CD4-positive, alpha-beta memory T cell (primary cell): ENCODE results near the gene RIPPLY1. TPM values are rescaled to one million over a fixed set of nuclear protein-coding genes. Genes with fewer than 3 reads are reported as not detected.

Source experiments
- CTCF ChIA-PET: fragments of 350-600 bp; sonication (Branson Sonifier 250); formaldehyde crosslinking; loops from one replicate; lab custom pipeline; 2021; ENCODE audit warnings: inconsistent platforms; ENCODE audit not compliant: partially characterized antibody; lab: Charles Lee
- POLR2A ChIA-PET: fragments of 350-600 bp; sonication (Branson Sonifier 250); formaldehyde crosslinking; loops from one replicate; lab custom pipeline; 2021; ENCODE audit not compliant: partially characterized antibody; lab: Charles Lee
- DNase-seq, 5 donors: peaks; one replicate each; pipeline versions ENCODE4 v3.0.0 to v3.0.0-alpha.2; 2020 to 2022; ENCODE audit warnings: mixed read lengths in 1 of 5
- H3K27ac ChIP-seq: one replicate; pipeline ENCODE4 v1.7.0; 2013; ENCODE audit warnings: low read depth, low read length
- H3K27me3 ChIP-seq: 2 replicates; pipeline ENCODE4 v1.7.0; 2013; ENCODE audit warnings: mild to moderate bottlenecking, low read length, moderate library complexity; ENCODE audit not compliant: insufficient read depth
- H3K36me3 ChIP-seq: 2 replicates; pipeline ENCODE4 v1.7.0; 2013; ENCODE audit warnings: mild to moderate bottlenecking, low read length, moderate library complexity; ENCODE audit not compliant: insufficient read depth
- H3K4me1 ChIP-seq: 2 replicates; pipeline ENCODE4 v1.7.0; 2013; ENCODE audit warnings: mild to moderate bottlenecking, low read length, moderate library complexity; ENCODE audit not compliant: insufficient read depth
- H3K4me3 ChIP-seq, 2 donors: one replicate each; pipeline ENCODE4 v1.7.0; 2013; ENCODE audit warnings: low read length in 2 of 2, mild to moderate bottlenecking in 1 of 2
- H3K9me3 ChIP-seq, 2 donors: one replicate each; pipeline ENCODE4 v1.7.0; 2013; ENCODE audit warnings: low read length in 2 of 2, control low read depth in 1 of 2; ENCODE audit not compliant: control insufficient read depth in 1 of 2
- H3K27ac Mint-ChIP-seq, 7 donors: one replicate each; pipeline ENCODE4 v1.8.0; 2020 to 2021; ENCODE audit warnings: mixed read lengths in 7 of 7, mild to moderate bottlenecking in 6 of 7, inconsistent platforms in 3 of 7, moderate library complexity in 3 of 7
- H3K27me3 Mint-ChIP-seq, 2 donors: one replicate each; pipeline ENCODE4 v1.8.0; 2020 to 2021; ENCODE audit warnings: mixed read lengths in 2 of 2
- H3K36me3 Mint-ChIP-seq, 2 donors: one replicate each; pipeline ENCODE4 v1.8.0; 2020 to 2021; ENCODE audit warnings: mixed read lengths in 2 of 2, inconsistent platforms in 1 of 2, mild to moderate bottlenecking in 1 of 2
- H3K4me1 Mint-ChIP-seq, 4 donors: one replicate each; pipeline ENCODE4 v1.8.0; 2020 to 2021; ENCODE audit warnings: mixed read lengths in 4 of 4, mild to moderate bottlenecking in 1 of 4
- H3K4me3 Mint-ChIP-seq, 8 donors: one replicate each; pipeline ENCODE4 v1.8.0; 2020 to 2021; ENCODE audit warnings: mixed read lengths in 8 of 8, mild to moderate bottlenecking in 7 of 8, moderate library complexity in 6 of 8, inconsistent platforms in 3 of 8
- H3K9me3 Mint-ChIP-seq, 8 donors: one replicate each; pipeline ENCODE4 v1.8.0; 2020 to 2021; ENCODE audit warnings: mixed read lengths in 8 of 8, mild to moderate bottlenecking in 5 of 8, inconsistent platforms in 3 of 8, moderate library complexity in 1 of 8
- intact Hi-C: fragments of 100-400 bp; cut with micrococcal nuclease; formaldehyde crosslinking; loops from one replicate; pipeline ENCODE4 v1.15.1; 2023
- polyA plus RNA-seq, 2 donors: library from polyadenylated mRNA; unstranded; fragments of 300-500 nt; fragmentation: Illumina TruSeq; gene quantifications; one replicate each; pipeline ENCODE4 v1.2.3, GENCODE V29; 2021
- total RNA-seq, 2 experiments: library from RNA; stranded (reverse); gene quantifications; one replicate each; pipeline ENCODE4 v1.2.3, GENCODE V29; 2021

The RIPPLY1 gene
- total and polyA plus RNA-seq, 4 experiments from 2014 or later = not detected

GRCh38 chrX:106901341-106901740 lies 1.8 kb downstream of the RIPPLY1 start:
- Mint-ChIP-seq H3K27ac (peak overlapping the region in 1 of 7 donors; percentile 67), H3K36me3 (no peaks in the 10 kb centered on the region), H3K9me3 (no peaks in the 10 kb centered on the region), H3K4me3 (no peak overlapping the region), H3K27me3 (no peaks in the 10 kb centered on the region), H3K4me1 (peaks cover 0 to 4% (median under 1%) of the 10 kb centered on the region in 4 donors)
- Histone ChIP-seq H3K27ac (no peak overlapping the region), H3K36me3 (no peaks in the 10 kb centered on the region), H3K27me3 (no peaks in the 10 kb centered on the region), H3K9me3 (no peaks in the 10 kb centered on the region), H3K4me1 (no peaks in the 10 kb centered on the region), H3K4me3 (no peak overlapping the region)
- CTCF ChIA-PET = interaction anchor here (0.9 to 1.3 kb wide), 3 partner anchors 9 to 43 kb away, joined by 3 read pairs; no protein-coding TSS in a partner anchor
- DNase-seq = no peak
- intact Hi-C loops = no loop called here
- POLR2A ChIA-PET = no interaction called here

DNA sequence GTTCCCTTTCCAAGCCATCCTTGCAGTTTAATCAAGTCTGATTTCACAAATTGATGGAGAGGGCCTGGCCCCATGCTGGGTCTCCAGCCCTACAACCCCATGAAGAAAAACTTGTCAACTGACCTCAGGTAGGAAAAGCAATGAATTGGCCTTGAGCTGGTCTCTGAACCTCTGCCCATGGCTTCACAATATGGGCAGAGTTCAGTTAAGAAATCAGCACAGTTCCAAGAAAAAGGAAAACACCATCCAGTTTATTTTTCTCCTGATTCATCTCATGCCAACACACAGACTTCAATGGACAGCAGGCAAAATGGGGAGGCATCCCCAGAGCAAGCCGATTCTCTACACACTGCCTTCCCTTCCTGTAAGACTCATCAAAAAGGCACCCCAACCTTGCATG lies 3.3 kb downstream of the RIPPLY1 start:
- DNase-seq = no peak
- ChIA-PET POLR2A (no interaction called here), CTCF (interaction anchor here (0.9 to 4.6 kb wide), 6 partner anchors 10 to 375 kb away, joined by 3 to 62 read pairs (median 4); no protein-coding TSS in a partner anchor)
- no peaks in the 10 kb centered on the region for H3K9me3 Mint-ChIP-seq
- intact Hi-C loops = loop anchor here (10.0 kb wide), 1 partner anchor 215 kb away; the partner anchor contains the start of gene RBM41
- no peak overlapping the region for H3K27ac Mint-ChIP-seq
- H3K4me1 Mint-ChIP-seq = peaks cover 0 to 4% (median under 1%) of the 10 kb centered on the region in 4 donors
- no peak overlapping the region for H3K27ac ChIP-seq
- no peaks in the 10 kb centered on the region for H3K36me3 ChIP-seq
- no peaks in the 10 kb centered on the region for H3K4me1 ChIP-seq
- H3K27me3 Mint-ChIP-seq = no peaks in the 10 kb centered on the region
- no peak overlapping the region for H3K4me3 Mint-ChIP-seq
- no peaks in the 10 kb centered on the region for H3K36me3 Mint-ChIP-seq
- no peaks in the 10 kb centered on the region for H3K9me3 ChIP-seq
- H3K27me3 ChIP-seq = no peaks in the 10 kb centered on the region
- no peak overlapping the region for H3K4me3 ChIP-seq

GRCh38 chrX:106899276-106899675 lies 3.9 kb downstream of the RIPPLY1 start:
- no peak for DNase-seq
- Histone ChIP-seq H3K27me3 (no peaks in the 10 kb centered on the region), H3K4me1 (no peaks in the 10 kb centered on the region), H3K36me3 (no peaks in the 10 kb centered on the region), H3K4me3 (no peak overlapping the region), H3K9me3 (no peaks in the 10 kb centered on the region), H3K27ac (no peak overlapping the region)
- CTCF ChIA-PET = interaction anchor here (0.6 to 4.6 kb wide), 17 partner anchors 11 to 1072 kb away, joined by 3 to 62 read pairs (median 4); partner anchors contain the start of gene NCBP2L
- Mint-ChIP-seq H3K9me3 (no peaks in the 10 kb centered on the region), H3K4me3 (no peak overlapping the region), H3K36me3 (no peaks in the 10 kb centered on the region), H3K27me3 (no peaks in the 10 kb centered on the region), H3K27ac (peak overlapping the region in 1 of 7 donors; percentile 3), H3K4me1 (peaks cover 0 to 4% (median under 1%) of the 10 kb centered on the region in 4 donors)
- intact Hi-C loops = loop anchor here (10.0 kb wide), 1 partner anchor 216 kb away; the partner anchor contains the start of gene RBM41
- POLR2A ChIA-PET = no interaction called here

DNA sequence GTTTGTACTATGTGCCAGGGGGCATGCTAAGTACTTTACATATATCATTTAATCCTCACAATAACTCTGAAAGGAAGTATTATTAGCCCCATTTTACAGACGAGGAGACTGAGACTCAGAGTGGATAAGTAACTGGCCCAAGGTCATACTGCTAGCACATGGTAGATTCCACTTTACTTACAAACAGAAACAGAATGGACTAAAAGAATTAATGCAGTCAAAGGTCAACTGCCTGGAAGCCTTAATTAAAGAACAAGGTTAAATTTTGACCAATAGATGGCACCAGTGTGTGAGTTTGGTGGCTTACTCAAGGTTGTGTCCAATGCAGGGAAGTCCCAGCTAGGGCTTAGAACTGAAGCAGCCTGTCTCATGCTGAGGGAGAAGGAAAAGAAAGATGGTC lies 4.7 kb downstream of the RIPPLY1 start:
- Histone ChIP-seq H3K4me3 (no peak overlapping the region), H3K36me3 (no peaks in the 10 kb centered on the region), H3K27me3 (no peaks in the 10 kb centered on the region), H3K4me1 (no peaks in the 10 kb centered on the region), H3K27ac (no peak overlapping the region), H3K9me3 (no peaks in the 10 kb centered on the region)
- ChIA-PET POLR2A (no interaction called here), CTCF (interaction anchor here (0.6 to 4.6 kb wide), 20 partner anchors 8 to 1072 kb away, joined by 3 to 62 read pairs (median 4); partner anchors contain the start of gene NCBP2L)
- Mint-ChIP-seq H3K36me3 (no peaks in the 10 kb centered on the region), H3K9me3 (no peaks in the 10 kb centered on the region), H3K27me3 (no peaks in the 10 kb centered on the region), H3K4me3 (no peak overlapping the region), H3K27ac (no peak overlapping the region), H3K4me1 (peaks cover 0 to 4% (median under 1%) of the 10 kb centered on the region in 4 donors)
- DNase-seq = peak in 4 of 5 donors; percentile 32 to 44 (median 38)
- intact Hi-C loops = loop anchor here (1.0 to 10.0 kb wide), 3 partner anchors 55 to 995 kb away; partner anchors contain the start of gene RBM41

GRCh38 chrX:106897259-106897658 lies 5.9 kb downstream of the RIPPLY1 start:
- H3K27me3 Mint-ChIP-seq = no peaks in the 10 kb centered on the region
- H3K4me1 Mint-ChIP-seq = peaks cover 0 to 4% (median under 1%) of the 10 kb centered on the region in 4 donors
- H3K27ac Mint-ChIP-seq = no peak overlapping the region
- no peak overlapping the region for H3K4me3 Mint-ChIP-seq
- Histone ChIP-seq H3K27me3 (no peaks in the 10 kb centered on the region), H3K4me1 (no peaks in the 10 kb centered on the region), H3K36me3 (no peaks in the 10 kb centered on the region), H3K9me3 (no peaks in the 10 kb centered on the region), H3K27ac (no peak overlapping the region), H3K4me3 (no peak overlapping the region)
- no peaks in the 10 kb centered on the region for H3K9me3 Mint-ChIP-seq
- intact Hi-C loops = loop anchor here (10.0 kb wide), 1 partner anchor 218 kb away; the partner anchor contains the start of gene RBM41
- POLR2A ChIA-PET = no interaction called here
- CTCF ChIA-PET = interaction anchor here (1.0 to 4.6 kb wide), 9 partner anchors 19 to 997 kb away, joined by 3 to 62 read pairs (median 3); no protein-coding TSS in a partner anchor
- no peaks in the 10 kb centered on the region for H3K36me3 Mint-ChIP-seq
- no peak for DNase-seq

GRCh38 chrX:106894978-106895452 lies 8.1 kb downstream of the RIPPLY1 start:
- no peak overlapping the region for H3K4me3 ChIP-seq
- Mint-ChIP-seq H3K4me1 (peaks cover 0 to 4% (median under 1%) of the 10 kb centered on the region in 4 donors), H3K4me3 (no peak overlapping the region), H3K27ac (no peak overlapping the region), H3K27me3 (no peaks in the 10 kb centered on the region), H3K9me3 (no peaks in the 10 kb centered on the region), H3K36me3 (no peaks in the 10 kb centered on the region)
- no peaks in the 10 kb centered on the region for H3K27me3 ChIP-seq
- H3K27ac ChIP-seq = no peak overlapping the region
- intact Hi-C loops = loop anchor here (1.0 to 10.0 kb wide), 4 partner anchors 58 to 999 kb away; partner anchors contain the start of gene RBM41
- no peaks in the 10 kb centered on the region for H3K9me3 ChIP-seq
- POLR2A ChIA-PET = no interaction called here
- CTCF ChIA-PET = interaction anchor here (0.8 to 2.2 kb wide), 8 partner anchors 7 to 131 kb away, joined by 3 to 8 read pairs (median 6); no protein-coding TSS in a partner anchor
- no peaks in the 10 kb centered on the region for H3K36me3 ChIP-seq
- no peak for DNase-seq
- no peaks in the 10 kb centered on the region for H3K4me1 ChIP-seq

- no peaks in the 10 kb centered on the region for H3K9me3 Mint-ChIP-seq
- DNase-seq = peak; percentile 36 to 49 (median 47)
- H3K9me3 ChIP-seq = no peaks in the 10 kb centered on the region
- H3K4me3 Mint-ChIP-seq = no peak overlapping the region
- H3K36me3 ChIP-seq = no peaks in the 10 kb centered on the region
- H3K4me1 Mint-ChIP-seq = peaks cover 0 to 4% (median under 1%) of the 10 kb centered on the region in 4 donors
- H3K27ac ChIP-seq = no peak overlapping the region
- no peaks in the 10 kb centered on the region for H3K27me3 Mint-ChIP-seq
- no peaks in the 10 kb centered on the region for H3K4me1 ChIP-seq
- ChIA-PET CTCF (interaction anchor here (0.8 to 2.4 kb wide), 10 partner anchors 8 to 999 kb away, joined by 3 to 8 read pairs (median 6); no protein-coding TSS in a partner anchor), POLR2A (no interaction called here)
- intact Hi-C loops = loop anchor here (1.0 to 10.0 kb wide), 4 partner anchors 59 to 1000 kb away; partner anchors contain the start of gene RBM41
- H3K27ac Mint-ChIP-seq = no peak overlapping the region
- H3K36me3 Mint-ChIP-seq = no peaks in the 10 kb centered on the region
- H3K4me3 ChIP-seq = no peak overlapping the region
- H3K27me3 ChIP-seq = no peaks in the 10 kb centered on the region
Measured at GRCh38 chrX:106894392-106894909, 8.7 kb downstream of the RIPPLY1 start.
